ENCODE data around the gene WFDC8. TPM values are rescaled to one million over a fixed set of nuclear protein-coding genes. Genes with fewer than 3 reads are reported as not detected.

WFDC8 gene
- total RNA-seq, 1 experiment from 2014 or later: not detected

DNA sequence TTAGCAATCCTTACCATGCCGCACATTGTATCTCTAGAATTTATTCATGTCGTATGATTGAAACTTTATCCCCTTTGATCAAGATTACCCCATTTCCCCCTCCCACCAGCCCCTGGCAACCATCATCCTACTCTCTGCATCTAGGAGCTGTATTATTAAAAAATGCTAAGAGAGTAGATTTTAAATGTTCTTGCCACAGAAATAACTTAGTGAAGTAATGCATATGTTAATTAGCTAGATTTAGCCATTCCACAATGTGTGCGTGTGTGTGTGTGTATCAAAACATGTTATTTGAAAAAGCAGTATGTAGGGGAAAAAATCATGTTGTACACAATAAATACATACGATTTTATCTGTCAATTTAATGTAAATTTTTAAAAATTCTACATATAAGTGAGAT is 51.8 kb downstream of the WFDC8 start (continued):
- no peak for TF ChIP-seq OVOL2 (CRISPR knock-in tag; IDR thresholded peaks at IDR 0.05; ENCODE audit: borderline replicate concordance)
- no peak for TF ChIP-seq MXD4 (CRISPR knock-in tag; IDR thresholded peaks at IDR 0.05; ENCODE audit: borderline replicate concordance)
- TF ChIP-seq SMAD3 (CRISPR knock-in tag; IDR thresholded peaks at IDR 0.05; ENCODE audit: borderline replicate concordance): no peak
- TF ChIP-seq, protein P1, sequence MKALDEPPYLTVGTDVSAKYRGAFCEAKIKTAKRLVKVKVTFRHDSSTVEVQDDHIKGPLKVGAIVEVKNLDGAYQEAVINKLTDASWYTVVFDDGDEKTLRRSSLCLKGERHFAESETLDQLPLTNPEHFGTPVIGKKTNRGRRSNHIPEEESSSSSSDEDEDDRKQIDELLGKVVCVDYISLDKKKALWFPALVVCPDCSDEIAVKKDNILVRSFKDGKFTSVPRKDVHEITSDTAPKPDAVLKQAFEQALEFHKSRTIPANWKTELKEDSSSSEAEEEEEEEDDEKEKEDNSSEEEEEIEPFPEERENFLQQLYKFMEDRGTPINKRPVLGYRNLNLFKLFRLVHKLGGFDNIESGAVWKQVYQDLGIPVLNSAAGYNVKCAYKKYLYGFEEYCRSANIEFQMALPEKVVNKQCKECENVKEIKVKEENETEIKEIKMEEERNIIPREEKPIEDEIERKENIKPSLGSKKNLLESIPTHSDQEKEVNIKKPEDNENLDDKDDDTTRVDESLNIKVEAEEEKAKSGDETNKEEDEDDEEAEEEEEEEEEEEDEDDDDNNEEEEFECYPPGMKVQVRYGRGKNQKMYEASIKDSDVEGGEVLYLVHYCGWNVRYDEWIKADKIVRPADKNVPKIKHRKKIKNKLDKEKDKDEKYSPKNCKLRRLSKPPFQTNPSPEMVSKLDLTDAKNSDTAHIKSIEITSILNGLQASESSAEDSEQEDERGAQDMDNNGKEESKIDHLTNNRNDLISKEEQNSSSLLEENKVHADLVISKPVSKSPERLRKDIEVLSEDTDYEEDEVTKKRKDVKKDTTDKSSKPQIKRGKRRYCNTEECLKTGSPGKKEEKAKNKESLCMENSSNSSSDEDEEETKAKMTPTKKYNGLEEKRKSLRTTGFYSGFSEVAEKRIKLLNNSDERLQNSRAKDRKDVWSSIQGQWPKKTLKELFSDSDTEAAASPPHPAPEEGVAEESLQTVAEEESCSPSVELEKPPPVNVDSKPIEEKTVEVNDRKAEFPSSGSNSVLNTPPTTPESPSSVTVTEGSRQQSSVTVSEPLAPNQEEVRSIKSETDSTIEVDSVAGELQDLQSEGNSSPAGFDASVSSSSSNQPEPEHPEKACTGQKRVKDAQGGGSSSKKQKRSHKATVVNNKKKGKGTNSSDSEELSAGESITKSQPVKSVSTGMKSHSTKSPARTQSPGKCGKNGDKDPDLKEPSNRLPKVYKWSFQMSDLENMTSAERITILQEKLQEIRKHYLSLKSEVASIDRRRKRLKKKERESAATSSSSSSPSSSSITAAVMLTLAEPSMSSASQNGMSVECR (CRISPR knock-in tag; IDR thresholded peaks at IDR 0.05; ENCODE audit: borderline replicate concordance): no peak
- TF ChIP-seq, protein P2, sequence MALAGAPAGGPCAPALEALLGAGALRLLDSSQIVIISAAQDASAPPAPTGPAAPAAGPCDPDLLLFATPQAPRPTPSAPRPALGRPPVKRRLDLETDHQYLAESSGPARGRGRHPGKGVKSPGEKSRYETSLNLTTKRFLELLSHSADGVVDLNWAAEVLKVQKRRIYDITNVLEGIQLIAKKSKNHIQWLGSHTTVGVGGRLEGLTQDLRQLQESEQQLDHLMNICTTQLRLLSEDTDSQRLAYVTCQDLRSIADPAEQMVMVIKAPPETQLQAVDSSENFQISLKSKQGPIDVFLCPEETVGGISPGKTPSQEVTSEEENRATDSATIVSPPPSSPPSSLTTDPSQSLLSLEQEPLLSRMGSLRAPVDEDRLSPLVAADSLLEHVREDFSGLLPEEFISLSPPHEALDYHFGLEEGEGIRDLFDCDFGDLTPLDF (CRISPR knock-in tag; IDR thresholded peaks at IDR 0.05): no peak
- TF ChIP-seq NFATC4 (CRISPR knock-in tag; IDR thresholded peaks at IDR 0.05): no peak
- no peak for TF ChIP-seq ZNF532 (CRISPR knock-in tag; IDR thresholded peaks at IDR 0.05; ENCODE audit: borderline replicate concordance)
- TF ChIP-seq, protein P3, sequence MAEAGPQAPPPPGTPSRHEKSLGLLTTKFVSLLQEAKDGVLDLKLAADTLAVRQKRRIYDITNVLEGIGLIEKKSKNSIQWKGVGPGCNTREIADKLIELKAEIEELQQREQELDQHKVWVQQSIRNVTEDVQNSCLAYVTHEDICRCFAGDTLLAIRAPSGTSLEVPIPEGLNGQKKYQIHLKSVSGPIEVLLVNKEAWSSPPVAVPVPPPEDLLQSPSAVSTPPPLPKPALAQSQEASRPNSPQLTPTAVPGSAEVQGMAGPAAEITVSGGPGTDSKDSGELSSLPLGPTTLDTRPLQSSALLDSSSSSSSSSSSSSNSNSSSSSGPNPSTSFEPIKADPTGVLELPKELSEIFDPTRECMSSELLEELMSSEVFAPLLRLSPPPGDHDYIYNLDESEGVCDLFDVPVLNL (CRISPR knock-in tag; IDR thresholded peaks at IDR 0.05; ENCODE audit: borderline replicate concordance, low read depth): no peak
- no peak for TF ChIP-seq SOX15 (CRISPR knock-in tag; IDR thresholded peaks at IDR 0.05)
- TF ChIP-seq, protein P4, sequence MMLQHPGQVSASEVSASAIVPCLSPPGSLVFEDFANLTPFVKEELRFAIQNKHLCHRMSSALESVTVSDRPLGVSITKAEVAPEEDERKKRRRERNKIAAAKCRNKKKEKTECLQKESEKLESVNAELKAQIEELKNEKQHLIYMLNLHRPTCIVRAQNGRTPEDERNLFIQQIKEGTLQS (CRISPR knock-in tag; conservative IDR thresholded peaks at IDR 0.05): no peak
- TF ChIP-seq IRF2 (CRISPR knock-in tag; IDR thresholded peaks at IDR 0.05; ENCODE audit: borderline replicate concordance, low read depth): no peak

DNA sequence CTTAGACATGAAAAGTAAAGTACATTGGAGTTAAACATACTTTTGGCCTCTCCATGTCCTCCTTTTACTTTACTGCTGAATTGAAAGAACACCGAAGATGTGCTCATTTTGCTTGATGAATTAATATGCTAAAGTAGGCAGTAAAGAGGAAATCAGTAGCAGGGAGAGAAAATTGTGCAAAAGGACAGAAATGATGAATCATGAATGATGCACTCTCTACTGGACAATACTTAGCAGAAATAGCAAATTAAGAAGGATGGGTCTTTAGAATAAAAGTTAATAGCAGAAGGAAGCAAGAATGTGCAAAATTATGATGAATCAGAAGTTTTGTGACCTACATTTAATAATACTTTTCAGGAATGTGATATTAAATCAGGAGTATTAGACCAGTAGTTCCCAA is 55.3 kb downstream of the WFDC8 start:
- no peaks in the 10 kb centered on the region for H3K4me1 Mint-ChIP-seq
- no peaks in the 10 kb centered on the region for H3K36me3 Mint-ChIP-seq
- H3K4me3 Mint-ChIP-seq: no peak overlapping the region
- CTCF ChIA-PET: interaction anchor here (2.1 kb wide), 1 partner anchor 247 kb away, joined by 11 read pairs; no protein-coding TSS in a partner anchor
- ATAC-seq: no peak
- no peaks in the 10 kb centered on the region; the same call in 1 of the 2 replicates for H3K27me3 Mint-ChIP-seq (ENCODE audit: low read depth)
- POLR2A ChIA-PET: no interaction called here
- peaks cover 8% of the 10 kb centered on the region; the same call in 1 of the 2 replicates for H3K9me3 Mint-ChIP-seq
- H3K27ac Mint-ChIP-seq: no peak overlapping the region
- DNase-seq (ENCODE audit: low spot score): no peak
- TF ChIP-seq, protein P1 (CRISPR knock-in tag; IDR thresholded peaks at IDR 0.05; ENCODE audit: borderline replicate concordance): no peak
- TF ChIP-seq, protein P5, sequence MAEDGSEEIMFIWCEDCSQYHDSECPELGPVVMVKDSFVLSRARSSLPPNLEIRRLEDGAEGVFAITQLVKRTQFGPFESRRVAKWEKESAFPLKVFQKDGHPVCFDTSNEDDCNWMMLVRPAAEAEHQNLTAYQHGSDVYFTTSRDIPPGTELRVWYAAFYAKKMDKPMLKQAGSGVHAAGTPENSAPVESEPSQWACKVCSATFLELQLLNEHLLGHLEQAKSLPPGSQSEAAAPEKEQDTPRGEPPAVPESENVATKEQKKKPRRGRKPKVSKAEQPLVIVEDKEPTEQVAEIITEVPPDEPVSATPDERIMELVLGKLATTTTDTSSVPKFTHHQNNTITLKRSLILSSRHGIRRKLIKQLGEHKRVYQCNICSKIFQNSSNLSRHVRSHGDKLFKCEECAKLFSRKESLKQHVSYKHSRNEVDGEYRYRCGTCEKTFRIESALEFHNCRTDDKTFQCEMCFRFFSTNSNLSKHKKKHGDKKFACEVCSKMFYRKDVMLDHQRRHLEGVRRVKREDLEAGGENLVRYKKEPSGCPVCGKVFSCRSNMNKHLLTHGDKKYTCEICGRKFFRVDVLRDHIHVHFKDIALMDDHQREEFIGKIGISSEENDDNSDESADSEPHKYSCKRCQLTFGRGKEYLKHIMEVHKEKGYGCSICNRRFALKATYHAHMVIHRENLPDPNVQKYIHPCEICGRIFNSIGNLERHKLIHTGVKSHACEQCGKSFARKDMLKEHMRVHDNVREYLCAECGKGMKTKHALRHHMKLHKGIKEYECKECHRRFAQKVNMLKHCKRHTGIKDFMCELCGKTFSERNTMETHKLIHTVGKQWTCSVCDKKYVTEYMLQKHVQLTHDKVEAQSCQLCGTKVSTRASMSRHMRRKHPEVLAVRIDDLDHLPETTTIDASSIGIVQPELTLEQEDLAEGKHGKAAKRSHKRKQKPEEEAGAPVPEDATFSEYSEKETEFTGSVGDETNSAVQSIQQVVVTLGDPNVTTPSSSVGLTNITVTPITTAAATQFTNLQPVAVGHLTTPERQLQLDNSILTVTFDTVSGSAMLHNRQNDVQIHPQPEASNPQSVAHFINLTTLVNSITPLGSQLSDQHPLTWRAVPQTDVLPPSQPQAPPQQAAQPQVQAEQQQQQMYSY (CRISPR knock-in tag; IDR thresholded peaks at IDR 0.05): no peak
- TF ChIP-seq SP1 (CRISPR knock-in tag; conservative IDR thresholded peaks at IDR 0.05): no peak
- no peak for TF ChIP-seq FOXJ3 (CRISPR knock-in tag; IDR thresholded peaks at IDR 0.05; ENCODE audit: borderline replicate concordance)
- TF ChIP-seq TEAD4 (CRISPR knock-in tag; IDR thresholded peaks at IDR 0.05): no peak
- no peak for TF ChIP-seq ZNF263 (CRISPR knock-in tag; IDR thresholded peaks at IDR 0.05; ENCODE audit: low read depth)
